Measurements from ENCODE around the gene RYR2. TPM values are rescaled to one million over a fixed set of nuclear protein-coding genes. Genes with fewer than 3 reads are reported as not detected.
A peak's percentile ranks its signal among the peaks of the same experiment; 100 is the strongest.

The RYR2 gene
- total and polyA plus RNA-seq, 2 donors: 7.2 to 16.8 TPM

GRCh38 chr1:237041461-237041794, 556 bp upstream of the RYR2 start:
- no peak overlapping the region for H3K27ac ChIP-seq (ENCODE audit: low read depth)
- H3K36me3 ChIP-seq (ENCODE audit: insufficient read depth): no peaks in the 10 kb centered on the region
- no peak overlapping the region for H3K4me3 ChIP-seq (ENCODE audit: low read depth, low read length)
- no peaks in the 10 kb centered on the region for H3K4me1 ChIP-seq (ENCODE audit: insufficient read depth)
- no peak for DNase-seq (ENCODE audit: extremely low spot score)
- 15% methylated on average over 7 of the region's 7 CpGs for WGBS

- 1% methylated on average over 41 of the region's 41 CpGs for WGBS
- Histone ChIP-seq H3K27ac (ENCODE audit: low read depth) (no peak overlapping the region), H3K4me1 (ENCODE audit: insufficient read depth) (no peaks in the 10 kb centered on the region), H3K4me3 (ENCODE audit: low read depth, low read length) (peak overlapping the region; percentile 48), H3K36me3 (ENCODE audit: insufficient read depth) (no peaks in the 10 kb centered on the region)
- no peak for DNase-seq (ENCODE audit: extremely low spot score)
These were observed 525 bp downstream of the RYR2 start for GRCh38 chr1:237042526-237042891.

- H3K4me3 ChIP-seq (ENCODE audit: low read depth, low read length): peak overlapping the region; percentile 48
- H3K27ac ChIP-seq (ENCODE audit: low read depth): no peak overlapping the region
- no peaks in the 10 kb centered on the region for H3K36me3 ChIP-seq (ENCODE audit: insufficient read depth)
- 1% methylated on average over 55 of the region's 55 CpGs for WGBS
- DNase-seq (ENCODE audit: extremely low spot score): no peak
- H3K4me1 ChIP-seq (ENCODE audit: insufficient read depth): no peaks in the 10 kb centered on the region
These were observed 1.1 kb downstream of the RYR2 start for GRCh38 chr1:237042892-237043576.

- no peak overlapping the region for H3K27ac ChIP-seq (ENCODE audit: low read depth)
- H3K36me3 ChIP-seq (ENCODE audit: insufficient read depth): no peaks in the 10 kb centered on the region
- DNase-seq (ENCODE audit: extremely low spot score): no peak
- H3K4me1 ChIP-seq (ENCODE audit: insufficient read depth): no peaks in the 10 kb centered on the region
- no peak overlapping the region for H3K4me3 ChIP-seq (ENCODE audit: low read depth, low read length)
- 33% methylated on average over 14 of the region's 14 CpGs for WGBS
These were observed 2.1 kb downstream of the RYR2 start for GRCh38 chr1:237043846-237044636.

- no peak overlapping the region for H3K27ac ChIP-seq (ENCODE audit: low read depth)
- H3K4me1 ChIP-seq (ENCODE audit: insufficient read depth): no peaks in the 10 kb centered on the region
- no peak overlapping the region for H3K4me3 ChIP-seq (ENCODE audit: low read depth, low read length)
- WGBS: 39% methylated on average over 3 of the region's 3 CpGs
- H3K36me3 ChIP-seq (ENCODE audit: insufficient read depth): no peaks in the 10 kb centered on the region
- DNase-seq (ENCODE audit: extremely low spot score): no peak
These were observed 3.5 kb downstream of the RYR2 start for GRCh38 chr1:237045278-237046016.

- no peaks in the 10 kb centered on the region for H3K36me3 ChIP-seq (ENCODE audit: insufficient read depth)
- H3K27ac ChIP-seq (ENCODE audit: low read depth): no peak overlapping the region
- 94% methylated on average over 5 of the region's 5 CpGs for WGBS
- DNase-seq (ENCODE audit: extremely low spot score): no peak
- no peaks in the 10 kb centered on the region for H3K4me1 ChIP-seq (ENCODE audit: insufficient read depth)
- no peak overlapping the region for H3K4me3 ChIP-seq (ENCODE audit: low read depth, low read length)
These were observed 6.8 kb downstream of the RYR2 start for GRCh38 chr1:237048803-237049202.

GRCh38 chr1:237050185-237050584, 8.2 kb downstream of the RYR2 start:
- DNase-seq (ENCODE audit: extremely low spot score): no peak
- Histone ChIP-seq H3K4me3 (ENCODE audit: low read depth, low read length) (no peak overlapping the region), H3K36me3 (ENCODE audit: insufficient read depth) (no peaks in the 10 kb centered on the region), H3K4me1 (ENCODE audit: insufficient read depth) (no peaks in the 10 kb centered on the region), H3K27ac (ENCODE audit: low read depth) (no peak overlapping the region)
- 88% methylated on average over 6 of the region's 6 CpGs for WGBS

GRCh38 chr1:237050915-237051314, 8.9 kb downstream of the RYR2 start:
- DNase-seq (ENCODE audit: extremely low spot score): no peak
- Histone ChIP-seq H3K4me1 (ENCODE audit: insufficient read depth) (no peaks in the 10 kb centered on the region), H3K27ac (ENCODE audit: low read depth) (no peak overlapping the region), H3K4me3 (ENCODE audit: low read depth, low read length) (no peak overlapping the region), H3K36me3 (ENCODE audit: insufficient read depth) (no peaks in the 10 kb centered on the region)
- 86% methylated on average over 3 of the region's 3 CpGs for WGBS

- Histone ChIP-seq H3K4me3 (ENCODE audit: low read depth, low read length) (no peak overlapping the region), H3K36me3 (ENCODE audit: insufficient read depth) (no peaks in the 10 kb centered on the region), H3K4me1 (ENCODE audit: insufficient read depth) (no peaks in the 10 kb centered on the region), H3K27ac (ENCODE audit: low read depth) (no peak overlapping the region)
- WGBS: 65% methylated on average over 2 of the region's 2 CpGs
- DNase-seq (ENCODE audit: extremely low spot score): no peak
These were observed 12.3 kb downstream of the RYR2 start for GRCh38 chr1:237054313-237054712.

- DNase-seq (ENCODE audit: extremely low spot score): no peak
- Histone ChIP-seq H3K4me1 (ENCODE audit: insufficient read depth) (no peaks in the 10 kb centered on the region), H3K27ac (ENCODE audit: low read depth) (no peak overlapping the region), H3K36me3 (ENCODE audit: insufficient read depth) (no peaks in the 10 kb centered on the region), H3K4me3 (ENCODE audit: low read depth, low read length) (no peak overlapping the region)
- 85% methylated on average over 9 of the region's 9 CpGs for WGBS
These were observed 16.5 kb downstream of the RYR2 start for GRCh38 chr1:237058470-237058869.

GRCh38 chr1:237059244-237059643, 17.3 kb downstream of the RYR2 start:
- Histone ChIP-seq H3K27ac (ENCODE audit: low read depth) (no peak overlapping the region), H3K4me1 (ENCODE audit: insufficient read depth) (no peaks in the 10 kb centered on the region), H3K4me3 (ENCODE audit: low read depth, low read length) (no peak overlapping the region), H3K36me3 (ENCODE audit: insufficient read depth) (no peaks in the 10 kb centered on the region)
- 56% methylated on average over 3 of the region's 3 CpGs for WGBS
- no peak for DNase-seq (ENCODE audit: extremely low spot score)

- Histone ChIP-seq H3K36me3 (ENCODE audit: insufficient read depth) (no peaks in the 10 kb centered on the region), H3K27ac (ENCODE audit: low read depth) (no peak overlapping the region), H3K4me1 (ENCODE audit: insufficient read depth) (no peaks in the 10 kb centered on the region), H3K4me3 (ENCODE audit: low read depth, low read length) (no peak overlapping the region)
- no peak for DNase-seq (ENCODE audit: extremely low spot score)
These were observed 21.0 kb downstream of the RYR2 start for GRCh38 chr1:237062976-237063375.

GRCh38 chr1:237065903-237066302, 23.9 kb downstream of the RYR2 start:
- H3K4me1 ChIP-seq (ENCODE audit: insufficient read depth): no peaks in the 10 kb centered on the region
- WGBS: 67% methylated on average over 3 of the region's 3 CpGs
- no peak for DNase-seq (ENCODE audit: extremely low spot score)
- H3K4me3 ChIP-seq (ENCODE audit: low read depth, low read length): no peak overlapping the region
- H3K36me3 ChIP-seq (ENCODE audit: insufficient read depth): no peaks in the 10 kb centered on the region
- no peak overlapping the region for H3K27ac ChIP-seq (ENCODE audit: low read depth)

GRCh38 chr1:237070519-237070918, 28.5 kb downstream of the RYR2 start:
- DNase-seq (ENCODE audit: extremely low spot score): no peak
- no peak overlapping the region for H3K4me3 ChIP-seq (ENCODE audit: low read depth, low read length)
- H3K36me3 ChIP-seq (ENCODE audit: insufficient read depth): no peaks in the 10 kb centered on the region
- 95% methylated on average over 2 of the region's 2 CpGs for WGBS
- H3K4me1 ChIP-seq (ENCODE audit: insufficient read depth): no peaks in the 10 kb centered on the region
- H3K27ac ChIP-seq (ENCODE audit: low read depth): no peak overlapping the region
